GM10248 (cell line): ENCODE results near the gene OTUD7B.

Experiments used
- CTCF ChIA-PET: fragments of 300-600 bp; sonication (Branson Sonifier 250); formaldehyde crosslinking; extraction: SDS; loops from one replicate; lab custom pipeline; 2021; ENCODE audit warnings: antibody characterized with exemption; lab: Yijun Ruan, JAX
- POLR2A ChIA-PET: fragments of 350-650 bp; sonication (Branson Sonifier 250); formaldehyde crosslinking; extraction: SDS; loops from one replicate; lab custom pipeline; 2020; ENCODE audit warnings: antibody characterized with exemption; lab: Yijun Ruan, JAX
- DNase-seq: peaks from one replicate; pipeline ENCODE4 v3.0.0; 2012; ENCODE audit errors: extremely low spot score
- TF ChIP-seq, protein P1 (sequence below): IDR thresholded peaks from 2 replicates; pipeline ENCODE4 v1.5.1; 2012; ENCODE audit warnings: mild to moderate bottlenecking, low read depth; ENCODE audit errors: extremely low read depth, missing control alignments, control extremely low read depth

OTUD7B gene

DNA sequence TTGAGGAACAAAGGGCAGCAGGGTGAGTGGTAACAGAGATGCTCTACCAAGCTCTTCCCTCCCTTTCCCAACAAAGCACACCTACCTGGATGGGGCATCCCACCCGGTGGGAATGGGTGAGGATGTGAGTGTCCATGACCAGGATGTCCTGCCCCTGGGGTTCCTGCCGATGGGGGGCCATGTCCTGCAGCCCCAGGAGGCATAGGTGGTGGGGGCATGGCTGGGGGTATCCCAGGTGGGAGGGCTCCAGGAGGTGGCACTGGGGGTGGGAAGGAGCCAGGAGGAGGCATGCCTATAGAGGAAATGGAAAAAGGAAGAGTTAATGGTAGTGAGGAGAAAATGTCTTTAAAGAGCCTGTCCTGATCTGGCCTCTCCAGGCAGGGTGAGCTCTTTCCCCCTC, 84.8 kb downstream of the OTUD7B start:
- POLR2A ChIA-PET = interaction anchor here (1.6 kb wide), 1 partner anchor 39 kb away, joined by 5 read pairs; a partner anchor contains a TSS
- TF ChIP-seq, protein P1, sequence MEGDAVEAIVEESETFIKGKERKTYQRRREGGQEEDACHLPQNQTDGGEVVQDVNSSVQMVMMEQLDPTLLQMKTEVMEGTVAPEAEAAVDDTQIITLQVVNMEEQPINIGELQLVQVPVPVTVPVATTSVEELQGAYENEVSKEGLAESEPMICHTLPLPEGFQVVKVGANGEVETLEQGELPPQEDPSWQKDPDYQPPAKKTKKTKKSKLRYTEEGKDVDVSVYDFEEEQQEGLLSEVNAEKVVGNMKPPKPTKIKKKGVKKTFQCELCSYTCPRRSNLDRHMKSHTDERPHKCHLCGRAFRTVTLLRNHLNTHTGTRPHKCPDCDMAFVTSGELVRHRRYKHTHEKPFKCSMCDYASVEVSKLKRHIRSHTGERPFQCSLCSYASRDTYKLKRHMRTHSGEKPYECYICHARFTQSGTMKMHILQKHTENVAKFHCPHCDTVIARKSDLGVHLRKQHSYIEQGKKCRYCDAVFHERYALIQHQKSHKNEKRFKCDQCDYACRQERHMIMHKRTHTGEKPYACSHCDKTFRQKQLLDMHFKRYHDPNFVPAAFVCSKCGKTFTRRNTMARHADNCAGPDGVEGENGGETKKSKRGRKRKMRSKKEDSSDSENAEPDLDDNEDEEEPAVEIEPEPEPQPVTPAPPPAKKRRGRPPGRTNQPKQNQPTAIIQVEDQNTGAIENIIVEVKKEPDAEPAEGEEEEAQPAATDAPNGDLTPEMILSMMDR = no peak
- CTCF ChIA-PET = no interaction called here
- no peak for DNase-seq

DNA sequence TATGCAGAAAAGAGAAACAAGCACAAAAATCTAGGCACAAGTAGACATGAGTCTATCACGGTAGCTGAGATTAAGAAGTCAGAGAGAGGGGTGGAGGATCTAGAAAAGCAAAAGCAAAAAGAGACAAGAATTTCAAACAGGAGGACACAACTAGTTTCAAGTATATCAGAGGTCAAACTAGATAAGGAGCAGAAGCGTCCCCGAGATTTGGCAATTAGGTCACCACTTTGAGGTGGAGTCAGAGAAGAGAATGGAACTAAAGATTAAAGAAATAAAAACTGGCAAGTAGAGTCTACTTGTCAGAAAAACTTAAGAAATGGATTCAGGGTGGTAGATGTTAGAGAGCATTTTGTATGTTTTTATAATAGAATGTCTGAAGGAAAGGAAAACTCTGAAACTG, 85.2 kb downstream of the OTUD7B start:
- ChIA-PET CTCF (no interaction called here), POLR2A (interaction anchor here (0.6 to 1.6 kb wide), 2 partner anchors 9 to 39 kb away, joined by 3 to 5 read pairs; a partner anchor contains a TSS)
- DNase-seq = no peak
- TF ChIP-seq, protein P1 = no peak

DNA sequence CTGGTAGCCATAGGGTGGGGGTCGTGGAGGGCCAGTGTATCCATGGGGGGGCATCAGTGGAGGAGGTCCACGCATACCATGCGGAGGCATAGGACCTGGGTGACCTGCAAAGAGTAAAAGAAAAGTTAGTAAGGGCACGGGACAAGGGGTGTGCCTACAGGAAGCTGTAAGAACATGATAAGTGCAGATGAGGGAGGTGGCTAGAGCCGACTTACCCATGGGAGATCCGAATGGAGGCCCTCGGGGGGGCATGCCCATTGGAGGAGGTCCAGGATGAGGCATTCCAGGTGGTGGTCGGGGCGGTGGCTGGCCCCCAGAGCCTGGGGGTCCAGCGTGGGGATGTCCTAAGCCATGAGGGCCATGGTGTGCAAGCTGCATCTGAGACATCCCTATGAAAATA, 86.9 kb downstream of the OTUD7B start:
- TF ChIP-seq, protein P1 = no peak
- POLR2A ChIA-PET = no interaction called here
- no peak for DNase-seq
- CTCF ChIA-PET = interaction anchor here (1.0 kb wide), 1 partner anchor 38 kb away, joined by 3 read pairs; no protein-coding TSS in a partner anchor

DNA sequence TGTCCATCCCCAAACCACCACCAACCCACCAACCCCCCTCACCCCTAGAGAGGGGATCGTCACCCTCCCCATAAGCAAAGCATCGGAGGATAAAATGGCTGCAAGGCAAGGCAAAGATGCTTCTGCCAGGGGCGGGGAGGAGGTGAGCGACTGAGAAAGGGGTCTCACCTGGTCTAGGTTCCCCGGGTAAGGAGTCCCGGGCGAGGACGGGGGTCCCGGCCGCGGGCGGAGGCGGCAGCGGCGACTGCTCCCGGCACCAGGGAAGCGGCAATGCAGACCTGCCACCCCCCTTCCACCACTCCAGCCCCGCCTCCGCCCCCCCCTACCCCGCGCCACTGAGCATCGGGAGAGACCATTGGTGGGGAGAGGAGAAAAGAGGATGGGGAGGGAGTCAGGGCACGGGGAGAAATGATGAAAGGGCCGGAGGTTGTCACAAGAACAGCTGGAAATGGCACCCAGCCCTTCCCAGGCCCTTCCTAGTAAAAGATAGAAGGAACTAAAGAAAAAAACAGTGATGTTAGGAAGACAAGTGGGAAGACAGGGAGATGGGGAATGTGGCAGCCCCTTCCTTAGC, 92.9 kb downstream of the OTUD7B start, which contains the start of gene SV2A:
TSS of gene SV2A (minus strand) at position 274 of the 574 bp plus-strand sequence. CDS start 4,004 bp downstream, outside the sequence.
- TF ChIP-seq, protein P1 = no peak
- DNase-seq = peak; percentile 50
- CTCF ChIA-PET = no interaction called here
- POLR2A ChIA-PET = no interaction called here

DNA sequence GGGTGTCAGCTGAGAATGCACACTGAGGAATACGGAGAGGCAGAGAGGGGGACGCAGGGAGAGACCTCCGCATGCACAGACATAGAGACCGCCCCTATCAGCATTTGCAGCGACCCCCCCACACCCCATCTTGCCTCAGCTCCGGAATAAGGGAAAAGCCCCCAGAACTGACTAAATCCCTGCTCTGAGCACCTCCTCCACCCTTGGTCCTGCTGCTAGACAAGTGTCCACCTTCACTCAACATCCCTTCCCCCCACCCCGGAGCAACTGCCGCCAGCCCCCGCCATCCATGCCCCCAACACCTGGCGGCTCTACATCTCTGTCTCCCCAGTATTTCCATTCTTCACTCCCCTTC, 93.7 kb downstream of the OTUD7B start:
- ChIA-PET POLR2A (no interaction called here), CTCF (interaction anchor here (1.0 to 1.5 kb wide), 4 partner anchors 12 to 45 kb away, joined by 3 to 4 read pairs (median 4); no protein-coding TSS in a partner anchor)
- DNase-seq = no peak
- TF ChIP-seq, protein P1 = no peak

DNA sequence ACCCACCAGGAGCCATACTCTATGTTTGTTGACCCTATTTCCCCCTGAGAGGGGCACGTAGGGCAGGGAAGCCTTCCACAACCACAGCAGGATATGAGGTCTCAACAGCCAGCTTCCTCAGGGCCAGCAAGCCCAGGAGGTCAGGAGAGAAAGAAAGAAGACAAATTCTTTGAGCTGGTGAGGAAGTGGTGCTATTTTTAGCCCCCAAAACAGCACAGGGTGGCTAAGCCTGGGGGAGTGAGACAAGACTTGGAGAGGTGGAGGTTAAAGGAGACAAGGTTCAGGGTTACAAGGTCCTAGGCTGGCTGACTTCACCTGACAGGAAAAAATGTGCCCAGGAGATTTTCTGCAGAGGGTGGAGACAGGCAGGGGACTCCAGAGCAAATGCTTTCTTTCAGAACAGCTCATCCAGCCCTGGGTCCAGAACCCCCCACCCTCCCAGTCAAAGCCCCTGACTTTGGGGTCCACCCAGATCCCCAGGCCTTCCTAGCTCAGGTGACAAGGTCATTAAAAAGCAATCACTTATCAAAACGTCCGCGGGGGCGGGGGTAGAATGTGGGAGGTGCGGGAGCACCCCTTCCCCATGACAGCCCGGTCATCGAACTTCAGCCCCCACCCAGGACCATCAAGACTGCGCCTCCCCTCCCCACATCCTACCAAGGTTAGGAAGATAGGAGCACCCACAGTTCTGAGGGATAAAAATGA, 94.2 kb downstream of the OTUD7B start:
- no peak for DNase-seq
- TF ChIP-seq, protein P1 = no peak
- ChIA-PET POLR2A (interaction anchor here (0.5 to 0.7 kb wide), 3 partner anchors 9 to 1245 kb away, joined by 3 read pairs; a partner anchor contains a TSS), CTCF (interaction anchor here (1.0 to 2.0 kb wide), 6 partner anchors 9 to 46 kb away, joined by 3 to 5 read pairs (median 4); no protein-coding TSS in a partner anchor)
